Stimulated activated CD8-positive, alpha-beta memory T cell treated with anti-CD3 and anti-CD28 coated beads, Interleukin-15, amount 100 ng/mL, for 24 hours (primary cell): ENCODE data around the gene ZCCHC13.
"Not testable (repeated sequence)": the region's sequence is repeated elsewhere in the genome, so short reads cannot be mapped to it uniquely, and the experiment has no call there.

Experiments
- DNase-seq: peaks from one replicate; pipeline ENCODE4 v3.0.0-alpha.2; 2020; ENCODE audit warnings: low read depth

Gene ZCCHC13

DNA sequence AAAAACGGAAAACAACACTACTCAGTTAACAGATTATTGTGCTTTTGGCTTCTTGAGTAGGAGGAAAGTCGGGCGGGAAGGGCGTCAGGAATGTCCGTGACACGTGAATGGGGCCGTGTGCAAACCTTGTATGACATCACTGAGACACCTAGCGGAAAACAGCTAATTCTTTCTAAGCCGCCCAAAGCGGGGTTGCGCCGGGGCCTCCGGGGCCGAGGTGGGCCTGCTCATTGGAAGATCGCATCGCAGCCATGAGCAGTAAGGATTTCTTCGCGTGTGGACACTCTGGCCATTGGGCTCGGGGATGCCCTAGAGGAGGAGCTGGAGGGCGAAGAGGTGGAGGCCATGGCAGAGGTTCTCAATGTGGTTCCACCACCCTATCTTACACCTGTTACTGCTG lies at the start of gene ZCCHC13:
Gene ZCCHC13, plus strand, starts transcription at position 165 of the 400 bp plus-strand sequence. Its CDS starts 87 bp downstream, at position 252.
- DNase-seq = no peak

DNA sequence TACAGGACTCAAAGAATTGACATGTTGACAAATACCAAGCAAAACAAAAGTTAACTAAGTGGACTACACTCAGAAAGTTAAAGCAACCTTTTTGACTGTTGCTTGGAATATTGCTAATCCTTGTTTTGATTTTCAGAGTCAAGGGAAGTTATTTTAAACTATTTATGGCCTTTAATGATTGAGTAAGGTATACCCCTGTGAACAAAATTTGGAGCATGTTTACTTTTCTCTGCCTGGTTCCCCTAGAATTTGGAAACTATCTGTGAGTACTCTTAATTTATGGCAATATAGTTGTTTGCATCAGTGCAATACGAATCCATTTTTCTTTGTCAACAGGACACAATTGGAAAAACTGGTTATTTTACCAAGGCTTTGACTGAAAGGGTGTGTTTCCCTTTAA lies 45.9 kb upstream of the ZCCHC13 start:
- not testable (repeated sequence) for DNase-seq

DNA sequence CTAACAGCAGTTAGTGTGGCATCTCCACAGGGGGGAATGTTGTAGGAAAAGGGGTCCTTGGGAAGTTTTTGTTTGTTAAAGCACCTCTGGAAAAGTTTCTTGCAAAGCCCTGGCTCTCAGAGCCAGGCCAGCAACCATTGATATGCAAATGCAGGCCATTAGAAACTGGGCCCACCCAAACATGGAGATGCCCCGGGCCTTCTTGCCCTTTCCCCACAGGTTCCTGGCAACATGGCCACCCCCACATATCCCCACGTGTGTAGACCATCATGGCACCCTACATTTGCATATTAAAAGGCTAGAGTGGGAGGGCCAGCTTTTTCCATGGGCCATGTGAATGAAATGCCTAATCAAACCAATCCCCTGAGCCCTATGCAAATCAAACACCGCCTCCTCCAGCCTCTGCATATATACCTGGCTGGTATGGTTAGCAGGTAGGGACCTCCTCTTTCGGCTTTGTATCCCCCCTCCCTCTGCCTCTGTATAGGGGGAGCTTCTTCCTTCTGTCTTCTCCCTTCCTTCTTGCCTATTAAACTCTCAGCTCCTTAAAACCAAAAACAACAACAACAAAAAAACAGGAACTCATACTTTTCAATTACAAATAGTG lies 44.0 kb upstream of the ZCCHC13 start:
- DNase-seq = no peak

DNA sequence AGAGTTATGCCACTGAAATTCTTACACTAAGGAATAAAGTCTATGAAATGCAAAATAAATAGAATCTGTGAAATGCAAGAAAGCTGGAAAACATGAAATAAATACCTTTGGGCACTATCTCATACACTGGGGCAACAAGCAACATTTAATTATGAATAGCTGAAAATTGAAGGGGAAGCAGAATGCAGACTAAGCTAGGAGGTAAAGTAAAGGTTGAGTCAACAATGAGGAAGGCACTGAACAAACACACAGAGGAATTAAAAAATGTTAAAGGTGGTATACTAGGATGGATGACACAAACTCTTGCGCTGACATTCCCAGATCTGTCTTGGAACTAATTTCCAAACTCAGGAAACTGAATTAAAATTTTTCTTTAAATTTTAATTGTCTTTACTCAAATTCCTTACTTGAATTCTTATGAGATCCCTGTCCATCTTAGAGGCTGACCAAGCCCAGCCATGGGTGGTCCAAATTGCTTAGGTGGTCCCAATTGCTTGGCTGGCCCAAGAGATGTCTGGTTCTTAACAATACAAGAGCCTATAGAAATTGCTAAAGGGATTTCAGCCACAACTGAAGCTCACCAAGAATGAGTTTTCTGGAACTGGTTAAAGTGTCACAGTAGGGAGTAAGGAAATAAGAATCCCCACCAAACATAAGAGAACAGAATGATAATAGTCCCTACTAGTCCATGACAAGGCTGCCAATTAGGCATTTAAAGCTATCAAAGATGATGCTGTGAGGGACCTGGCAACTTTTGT lies 41.3 kb upstream of the ZCCHC13 start:
- DNase-seq = no peak

DNA sequence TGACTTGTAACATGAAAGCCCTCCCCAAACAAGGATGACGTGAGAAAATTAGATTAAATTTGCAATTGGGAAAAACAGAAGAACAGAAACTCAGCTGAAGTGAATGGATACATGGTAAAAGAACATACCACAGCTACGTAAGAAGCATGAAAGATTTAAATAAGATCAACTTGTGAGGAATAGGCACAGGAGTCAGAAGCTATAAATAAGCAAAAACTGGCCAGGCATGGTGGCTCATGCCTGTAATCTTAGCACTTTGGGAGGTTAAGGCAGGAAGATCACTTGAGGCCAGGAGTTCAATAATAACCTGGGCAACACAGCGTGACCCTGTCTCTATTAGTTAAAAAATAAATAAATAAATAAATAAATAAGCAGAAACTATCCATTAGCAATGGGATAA lies 33.6 kb upstream of the ZCCHC13 start:
- no peak for DNase-seq

DNA sequence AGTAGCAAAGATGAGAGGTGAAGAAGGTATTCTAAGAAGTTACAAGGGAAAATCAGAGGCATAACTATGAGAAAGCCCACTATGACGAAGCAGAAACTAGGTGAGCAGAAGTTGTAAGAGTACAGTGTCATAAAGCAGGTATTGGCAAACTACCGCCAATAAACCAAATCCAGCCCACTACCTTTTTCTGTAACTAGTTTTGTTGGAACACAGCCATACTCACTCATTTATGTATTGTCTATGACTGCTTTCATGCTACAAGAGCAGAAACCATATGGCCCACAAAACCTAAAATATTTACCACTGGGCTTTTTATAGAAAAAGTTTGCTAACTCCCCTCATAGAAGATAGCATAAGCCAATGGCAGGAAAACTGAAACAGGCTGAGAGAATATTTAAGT lies 31.8 kb upstream of the ZCCHC13 start:
- no peak for DNase-seq

DNA sequence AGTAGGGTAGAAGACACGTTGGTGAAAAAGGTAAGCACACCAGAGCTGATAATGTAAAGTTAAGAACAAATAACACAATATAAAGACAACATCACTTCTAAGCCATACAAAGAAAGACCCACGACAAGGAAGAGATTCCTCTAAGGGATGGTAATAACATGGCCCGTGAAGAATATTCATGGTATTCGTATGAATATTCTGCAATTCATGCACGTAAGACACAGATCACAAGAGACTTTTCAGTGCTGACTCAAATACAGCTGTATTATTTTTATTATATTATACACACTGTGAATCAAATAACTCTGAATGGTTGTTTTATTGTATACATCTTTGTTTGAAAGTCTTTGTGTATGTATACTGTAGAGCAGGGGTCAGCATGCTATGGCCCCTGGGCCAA lies 29.5 kb upstream of the ZCCHC13 start:
- no peak for DNase-seq

DNA sequence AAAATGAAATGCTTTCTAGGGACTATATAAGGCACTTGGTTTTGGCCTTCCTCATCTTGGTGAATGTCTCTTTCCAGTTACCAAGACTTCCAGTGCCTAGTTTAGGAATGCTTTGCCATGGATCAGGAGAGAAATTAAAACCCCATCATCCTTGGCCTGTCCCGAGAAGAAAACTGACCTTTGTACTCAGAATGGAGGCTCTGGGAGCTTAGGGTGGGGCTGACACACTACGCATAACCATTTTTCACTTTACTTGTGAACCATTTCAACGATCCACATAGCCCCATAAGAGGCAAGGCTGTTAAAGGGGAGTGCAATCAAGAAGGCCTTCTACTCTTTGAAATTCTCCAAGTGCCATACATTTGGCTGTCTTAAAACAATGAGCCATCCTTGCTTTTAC lies 26.7 kb upstream of the ZCCHC13 start:
- no peak for DNase-seq

DNA sequence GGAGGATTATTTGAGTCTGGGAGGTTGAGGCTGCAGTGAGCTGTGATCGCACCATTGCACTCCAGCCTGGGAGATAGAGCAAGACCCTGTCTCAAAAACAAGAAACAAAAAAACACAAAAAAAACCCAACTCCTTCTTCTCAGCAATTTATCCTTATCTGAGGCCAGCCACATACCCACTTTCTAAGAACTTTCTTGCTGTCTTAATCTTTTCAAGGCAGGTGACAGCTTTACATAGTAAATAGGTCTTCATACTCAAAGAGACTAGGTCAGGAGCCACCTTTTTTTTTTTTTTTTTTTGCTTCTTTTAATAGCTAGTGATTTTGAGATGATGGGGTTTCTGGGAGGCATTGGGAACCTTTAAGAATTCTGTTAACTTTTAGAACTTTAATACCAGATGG lies 26.1 kb upstream of the ZCCHC13 start:
- DNase-seq = no peak

DNA sequence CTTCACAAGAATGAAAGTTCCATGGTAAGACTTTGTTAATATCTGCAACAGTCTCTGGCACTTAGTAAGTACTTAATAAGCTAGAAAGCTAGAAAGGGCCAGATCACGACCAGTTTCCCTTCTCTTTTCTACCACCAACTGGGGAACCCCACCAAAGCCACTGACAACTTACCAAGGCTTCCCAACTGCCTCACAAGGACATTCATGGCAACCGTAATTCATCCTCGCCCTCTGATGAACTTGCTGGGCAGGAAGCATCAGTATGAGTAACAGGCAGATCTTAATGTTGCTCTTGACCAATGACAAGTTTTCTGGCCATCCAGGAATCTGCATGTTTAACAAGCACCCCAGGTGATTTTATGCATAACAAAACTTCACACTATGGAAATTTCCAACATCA lies 23.2 kb upstream of the ZCCHC13 start:
- DNase-seq = no peak

DNA sequence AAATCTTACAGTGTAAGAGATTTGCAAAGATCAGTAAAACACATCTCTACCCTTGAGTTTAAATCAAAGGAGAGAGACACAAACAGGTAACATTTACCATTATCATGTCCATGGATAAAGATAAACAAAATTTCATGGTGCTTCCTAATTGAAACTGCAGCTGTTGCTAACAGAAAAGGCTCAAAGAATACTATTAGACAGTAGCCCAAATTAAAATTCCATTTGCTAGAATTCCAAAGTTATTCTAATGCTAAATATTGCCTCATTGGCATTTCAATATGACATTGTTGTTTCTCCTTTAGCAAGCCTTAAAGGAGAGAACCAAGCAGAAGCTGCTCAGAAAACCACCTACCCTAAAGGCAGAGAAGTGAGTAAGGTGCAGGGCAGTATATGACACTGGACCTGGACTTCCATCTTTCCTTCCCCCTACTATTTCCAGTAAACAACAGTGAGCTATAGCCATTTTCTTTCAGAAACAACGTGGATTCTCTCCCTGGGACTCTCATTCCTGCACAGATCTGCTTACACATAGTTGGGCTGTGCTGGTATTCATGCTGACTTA lies 19.5 kb upstream of the ZCCHC13 start:
- no peak for DNase-seq

DNA sequence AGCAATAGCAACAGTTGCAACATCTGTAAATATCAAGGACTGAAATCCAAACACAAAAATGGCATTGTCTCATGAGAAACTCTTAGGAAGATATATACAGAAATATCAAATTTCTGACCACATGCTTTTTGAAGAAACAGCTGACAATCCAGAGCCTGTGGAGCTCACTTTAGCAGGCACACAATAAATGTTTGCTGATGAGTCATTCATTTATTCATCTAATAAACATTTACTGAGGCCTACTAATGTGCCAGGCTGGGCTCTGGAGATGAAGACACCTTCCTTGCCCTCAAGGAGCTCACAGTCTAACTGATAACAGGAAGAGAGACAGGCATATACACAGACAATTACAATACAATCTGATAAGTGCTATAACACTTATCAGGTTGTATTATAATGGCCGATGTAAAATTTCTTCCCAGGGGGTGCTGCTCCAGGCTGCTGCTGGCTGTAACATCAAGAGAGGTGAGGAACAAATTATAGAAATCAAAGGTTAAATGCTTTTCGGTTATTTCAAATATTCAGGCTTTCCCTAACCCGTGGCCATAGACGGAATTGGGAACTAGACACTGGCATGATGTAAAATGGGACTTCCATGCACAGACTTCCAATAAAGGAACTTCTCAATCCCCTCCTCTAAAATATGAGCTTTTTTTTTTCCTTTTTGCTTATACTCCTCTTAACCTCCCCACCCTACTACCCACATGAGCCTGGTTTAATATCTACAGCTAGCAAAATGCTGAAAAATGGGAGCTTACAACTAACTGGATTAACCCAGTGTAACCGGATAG lies 16.8 kb upstream of the ZCCHC13 start:
- DNase-seq = no peak

DNA sequence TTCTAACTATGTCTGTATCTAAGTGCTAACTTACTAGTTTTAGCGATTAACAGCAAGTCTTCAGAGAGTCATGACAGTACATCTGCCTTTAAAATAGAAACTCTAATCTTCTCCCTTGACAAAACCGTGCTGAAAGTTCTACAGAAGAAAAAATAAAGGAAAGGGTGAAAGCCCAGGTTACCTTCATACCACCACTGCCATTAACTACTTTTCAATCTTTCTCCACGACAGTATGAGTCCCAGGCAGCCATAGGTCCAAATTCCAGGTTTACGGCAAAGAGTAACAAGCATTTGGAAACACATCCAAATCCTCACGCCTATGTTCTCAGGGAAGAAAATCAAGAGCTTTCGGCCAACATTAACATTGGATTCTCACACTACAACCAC lies 12.4 kb upstream of the ZCCHC13 start:
- DNase-seq = no peak

DNA sequence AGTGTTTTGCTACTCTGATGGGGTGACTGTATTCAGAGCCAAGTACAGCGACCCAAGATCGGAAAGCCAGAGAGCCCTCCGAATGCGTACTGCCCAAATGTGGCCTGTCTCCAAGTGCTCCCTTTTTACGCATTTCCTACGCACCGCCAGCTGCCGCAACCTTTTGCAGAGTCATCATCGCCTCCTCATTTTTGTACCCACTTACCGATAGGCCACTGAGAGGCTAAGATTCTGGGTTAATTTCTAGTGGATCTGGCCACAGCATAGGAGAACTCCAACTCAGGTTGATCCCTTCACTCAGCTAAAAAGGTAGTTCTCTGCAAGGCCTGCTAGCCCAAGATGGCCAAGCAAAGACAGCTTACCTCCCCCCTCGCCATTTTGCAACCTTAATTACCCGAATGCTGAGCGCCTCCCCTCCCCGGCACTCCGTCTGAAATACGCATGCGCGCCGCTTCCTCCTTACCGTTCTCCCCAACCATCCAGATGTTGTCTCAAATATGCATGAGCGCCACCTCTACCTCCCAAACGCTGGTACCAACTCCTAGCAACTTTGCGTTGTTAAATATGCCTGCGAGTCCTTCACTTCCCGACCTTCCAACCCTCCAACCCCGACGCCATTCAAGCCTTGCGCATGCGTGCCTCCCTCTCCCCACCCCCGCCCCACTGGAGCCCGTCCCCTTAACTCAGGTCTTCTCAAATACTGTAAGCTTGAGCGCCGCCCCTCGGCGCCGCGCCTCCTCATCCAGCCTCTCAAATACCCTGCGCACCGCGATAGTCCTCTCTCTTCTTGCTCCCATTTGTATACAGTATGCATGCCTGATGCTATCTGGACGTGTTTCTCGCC lies 11.8 kb upstream of the ZCCHC13 start:
- peak; percentile 44 for DNase-seq

DNA sequence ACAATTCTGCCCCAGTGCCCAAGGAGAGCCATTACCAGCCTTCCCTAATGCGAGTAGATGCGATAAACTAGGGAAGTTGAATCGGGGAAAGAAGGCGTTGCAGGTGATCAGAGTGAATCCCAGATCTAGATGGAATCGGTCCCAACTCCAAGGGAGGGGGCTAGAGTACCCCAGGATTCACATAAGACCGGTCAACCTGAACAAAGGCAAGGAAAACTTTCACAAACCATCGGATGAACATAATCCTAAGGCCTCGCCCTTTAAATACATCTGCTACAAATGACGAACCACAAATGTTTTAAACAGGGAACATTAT lies 11.2 kb upstream of the ZCCHC13 start:
- no peak for DNase-seq

DNA sequence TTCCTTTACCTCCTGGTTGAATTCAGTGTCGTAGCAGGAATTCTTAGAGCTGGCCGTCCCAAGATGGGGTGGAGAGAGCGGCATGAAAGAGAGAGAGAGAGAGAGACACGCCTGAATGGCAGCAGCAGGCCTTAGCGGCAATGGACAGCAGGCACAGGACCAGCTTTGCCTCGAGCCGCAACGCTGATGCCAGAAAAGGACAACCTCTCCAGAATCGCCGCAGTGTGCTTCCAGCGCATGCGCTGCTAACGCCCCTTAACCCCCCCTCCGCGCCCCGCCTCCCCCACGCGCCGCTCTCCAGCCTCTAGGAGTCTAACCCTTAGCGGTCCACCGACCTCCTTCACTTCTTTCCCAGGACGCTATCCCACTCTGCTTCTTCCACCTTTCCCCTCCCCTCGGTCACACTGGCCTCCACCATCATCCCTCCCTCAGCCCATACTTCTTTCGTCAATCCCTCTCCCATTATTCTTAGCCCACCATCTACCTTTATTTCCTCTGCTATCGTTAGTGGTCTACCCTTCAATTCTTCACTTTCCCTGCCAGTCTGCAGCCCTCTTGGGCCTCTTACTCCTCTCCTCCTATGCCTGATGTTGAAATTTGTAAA lies 10.5 kb upstream of the ZCCHC13 start:
- peak; percentile 31 for DNase-seq

DNA sequence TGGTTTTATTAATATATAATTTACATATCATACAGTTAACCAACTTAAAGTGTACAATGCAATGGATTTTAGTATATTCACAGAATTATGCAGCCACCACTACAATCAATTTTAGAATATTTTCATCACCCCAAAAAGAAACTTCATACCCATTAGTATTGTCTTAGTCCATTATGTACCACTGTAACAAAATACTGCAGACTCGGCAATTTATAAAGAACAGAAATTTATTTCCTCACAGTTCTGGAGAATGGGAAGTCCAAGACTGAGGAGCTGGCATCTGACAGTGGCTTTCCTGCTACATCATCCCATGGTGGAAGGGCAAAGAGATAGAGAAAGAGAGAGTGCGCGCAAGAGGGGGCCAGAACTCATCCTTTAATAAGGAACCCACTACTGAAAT lies 8.9 kb upstream of the ZCCHC13 start:
- DNase-seq = no peak

DNA sequence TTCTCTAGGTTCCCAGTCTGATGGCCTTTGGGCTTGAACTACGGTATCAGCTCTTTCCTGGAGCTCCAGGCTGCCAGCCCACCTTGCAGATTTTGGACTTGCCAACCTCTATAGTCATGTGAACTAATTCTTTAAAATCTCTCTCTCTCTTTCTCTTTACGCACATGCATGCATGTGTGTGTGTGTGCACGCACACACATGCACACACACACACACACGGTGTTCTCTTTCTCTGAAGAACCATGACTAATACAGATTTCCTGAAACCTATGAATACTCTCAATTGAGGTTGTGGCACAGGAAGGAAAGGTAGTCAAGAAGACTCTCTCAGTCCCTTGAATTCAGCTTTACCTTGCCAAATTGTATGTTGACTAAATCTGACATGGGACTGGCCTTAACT lies 6.2 kb upstream of the ZCCHC13 start:
- no peak for DNase-seq

DNA sequence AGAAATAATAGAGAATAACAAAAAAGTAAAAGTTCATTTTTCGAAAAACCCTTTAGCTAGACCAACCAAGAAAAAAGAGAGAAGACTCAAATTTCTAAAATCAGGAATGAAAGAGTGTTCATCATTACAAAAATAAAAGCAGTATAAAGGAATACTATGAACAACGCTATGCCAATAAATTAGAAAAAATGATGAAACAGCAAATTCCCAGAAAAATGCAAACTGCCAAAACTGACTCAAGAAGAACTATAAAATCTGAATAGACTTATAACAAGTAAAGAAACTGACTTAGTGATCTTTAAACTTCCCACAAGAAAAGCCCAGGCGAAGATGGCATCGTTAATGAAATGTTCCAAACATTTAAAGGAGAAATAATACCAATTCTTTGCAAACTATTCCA lies 3.1 kb upstream of the ZCCHC13 start:
- DNase-seq = no peak

DNA sequence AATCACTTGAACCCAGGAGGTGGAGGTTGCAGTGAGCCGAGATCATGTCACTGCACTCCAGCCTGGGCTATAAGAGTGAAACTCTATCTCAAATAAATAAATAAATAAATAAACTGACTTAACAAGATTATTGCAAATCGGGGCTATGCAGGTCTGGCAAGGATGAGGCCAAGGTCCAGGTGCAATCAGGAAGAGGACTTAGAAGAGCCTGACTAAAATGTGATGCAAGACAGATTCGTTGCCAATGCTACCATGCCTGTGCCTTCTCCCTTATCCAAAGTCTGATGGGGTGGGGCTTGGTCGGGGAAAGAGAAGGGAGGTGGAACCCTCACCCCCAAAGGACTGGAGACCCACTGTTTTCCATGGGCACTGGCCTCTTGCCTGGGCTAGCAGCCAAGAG lies 14.7 kb downstream of the ZCCHC13 start:
- no peak for DNase-seq

DNA sequence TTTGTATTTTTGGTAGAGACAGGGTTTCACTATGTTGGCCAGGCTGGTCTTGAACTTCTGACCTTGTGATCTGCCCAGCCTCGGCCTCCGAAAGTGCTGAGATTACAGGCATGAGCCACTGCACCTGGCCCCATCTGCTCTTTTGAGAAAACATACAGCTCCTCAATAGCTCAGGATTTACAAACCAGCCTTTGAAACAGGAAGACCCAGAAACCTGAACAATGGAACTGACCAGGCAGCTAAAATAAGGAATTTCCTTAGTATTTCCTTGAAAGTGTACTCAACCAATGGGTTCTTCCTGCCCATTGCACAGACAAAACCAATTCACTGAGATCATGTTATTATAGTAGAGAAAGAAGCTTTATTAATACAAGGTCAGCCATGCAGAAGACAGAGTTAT lies 15.3 kb downstream of the ZCCHC13 start:
- not testable (repeated sequence) for DNase-seq

DNA sequence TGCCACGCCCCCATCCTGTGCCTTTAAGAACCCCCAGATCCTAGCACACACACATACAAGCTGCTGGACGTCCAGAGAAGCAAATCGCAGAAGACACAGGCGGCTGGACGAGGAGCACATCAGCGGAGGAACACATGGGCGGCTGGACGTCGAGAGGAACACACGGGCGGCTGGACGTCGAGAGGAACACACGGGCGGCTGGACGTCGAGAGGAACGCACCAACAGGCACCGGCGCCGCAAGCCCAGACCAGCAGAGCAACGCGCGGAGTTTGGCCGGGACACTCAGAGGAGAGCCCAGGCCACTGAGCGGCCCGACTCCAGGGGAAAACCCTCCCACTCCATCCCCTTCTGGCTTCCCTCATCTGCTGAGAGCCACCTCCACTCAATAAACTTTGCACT lies 17.2 kb downstream of the ZCCHC13 start:
- no peak for DNase-seq
